NCI-H1105 treated with DMSO at 0.1 percent for 48 hours (cell line): ENCODE data around the gene GGNBP2.
"Not testable (repeated sequence)": the region's sequence is repeated elsewhere in the genome, so short reads cannot be mapped to it uniquely, and the experiment has no call there.

Experiments
- DNase-seq: peaks from one replicate; lab custom pipeline; 2025; lab: John Stamatoyannopoulos, UW

The GGNBP2 gene

DNA sequence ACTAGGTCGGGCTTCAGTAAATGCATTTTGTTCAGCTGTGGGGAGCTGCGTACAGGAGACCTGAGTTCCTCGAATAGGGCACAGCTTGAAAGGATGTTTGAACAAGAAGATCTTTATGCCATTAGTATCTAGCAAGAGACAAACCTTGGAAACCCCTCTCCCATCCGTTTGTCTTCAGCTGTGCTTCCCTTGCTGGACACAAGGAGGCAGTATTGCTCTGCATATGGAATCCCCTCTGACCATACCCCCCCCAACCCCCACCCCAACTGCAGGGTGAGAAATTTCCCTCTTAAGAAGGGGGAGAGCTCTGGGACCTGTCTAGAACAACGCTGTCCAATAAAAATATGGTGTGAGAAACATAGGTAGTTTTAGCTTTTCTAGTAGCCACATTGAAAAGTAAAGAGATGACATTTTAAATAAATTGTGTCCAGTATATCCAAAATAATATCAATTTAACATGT, 58.2 kb downstream of the GGNBP2 start:
- DNase-seq: peak; percentile 65

GRCh38 chr17:36605028-36605427, 60.3 kb downstream of the GGNBP2 start:
- not testable (repeated sequence) for DNase-seq

DNA sequence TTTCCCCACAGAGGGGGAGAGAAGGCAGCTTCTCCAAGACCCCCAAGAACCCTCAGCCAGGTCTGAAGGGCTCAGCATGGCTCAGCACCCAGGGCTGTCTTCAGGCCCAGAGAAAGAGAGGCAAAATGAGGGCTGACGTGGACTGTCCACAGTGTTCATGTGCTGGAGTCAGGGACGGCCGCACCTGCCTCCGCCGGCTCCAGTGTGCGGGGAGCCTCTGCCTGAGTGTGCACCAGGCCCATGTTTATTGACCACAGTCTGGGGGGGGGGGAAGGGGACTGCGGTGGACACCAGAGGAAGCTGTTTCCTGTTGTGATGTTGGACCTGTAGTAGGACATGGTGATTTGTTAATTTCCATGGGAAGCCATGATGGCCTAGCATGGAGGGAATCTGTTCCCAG, 63.6 kb downstream of the GGNBP2 start:
- DNase-seq: no peak

DNA sequence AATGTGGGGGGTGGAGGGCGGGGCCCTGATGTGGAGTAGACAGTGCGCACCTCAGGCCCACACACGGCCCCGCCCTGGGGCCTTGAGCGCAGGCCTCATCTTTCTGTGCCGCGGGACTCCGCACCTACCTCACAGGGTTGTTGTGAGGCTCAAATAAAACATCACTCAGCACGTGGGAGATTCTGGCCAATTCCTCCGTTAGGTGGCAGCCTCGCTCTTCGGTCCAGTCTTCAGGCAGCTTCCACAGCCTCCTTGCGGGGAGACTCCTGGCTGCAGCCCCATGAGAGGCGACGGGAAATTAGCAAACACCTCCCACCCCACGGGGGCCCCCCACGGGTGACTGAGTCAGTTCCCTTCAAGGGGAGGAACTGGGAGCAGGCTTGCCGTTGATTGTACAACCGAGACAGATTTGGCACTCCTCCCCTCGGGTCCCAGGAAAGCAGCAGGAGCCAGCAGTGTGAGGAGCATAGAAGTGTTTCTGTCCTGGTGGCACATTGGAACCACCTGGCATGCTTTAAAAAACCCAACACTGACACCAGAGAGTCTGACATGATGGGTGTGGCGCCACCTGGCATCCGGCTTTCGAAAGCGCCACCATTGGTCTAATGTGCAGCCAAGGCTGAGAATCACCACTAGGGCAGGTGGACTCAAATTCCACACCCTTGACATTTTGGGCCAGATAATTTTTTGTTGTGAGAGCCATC, 64.2 kb downstream of the GGNBP2 start:
- DNase-seq: peak; percentile 4

GRCh38 chr17:36609498-36609862, 64.8 kb downstream of the GGNBP2 start:
- DNase-seq: no peak

DNA sequence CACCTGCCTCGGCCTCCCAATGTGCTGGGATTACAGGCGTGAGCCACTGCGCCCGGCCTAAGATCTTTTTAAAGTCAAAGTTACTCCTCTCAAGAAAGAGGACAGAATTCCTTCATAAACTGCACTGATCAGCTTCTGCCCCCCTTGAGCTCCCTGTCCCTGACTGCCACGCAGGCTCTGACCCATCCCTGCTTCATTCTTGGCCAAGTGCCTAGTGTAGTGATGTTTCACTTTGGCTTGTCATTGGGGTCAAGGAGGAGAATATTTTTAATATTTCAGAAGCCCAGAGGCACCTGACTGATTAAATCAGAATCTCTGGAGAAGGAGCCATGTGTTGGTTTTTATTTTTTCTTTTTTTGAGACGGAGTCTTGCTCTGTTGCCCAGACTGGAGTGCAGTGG, 65.8 kb downstream of the GGNBP2 start:
- DNase-seq: no peak

DNA sequence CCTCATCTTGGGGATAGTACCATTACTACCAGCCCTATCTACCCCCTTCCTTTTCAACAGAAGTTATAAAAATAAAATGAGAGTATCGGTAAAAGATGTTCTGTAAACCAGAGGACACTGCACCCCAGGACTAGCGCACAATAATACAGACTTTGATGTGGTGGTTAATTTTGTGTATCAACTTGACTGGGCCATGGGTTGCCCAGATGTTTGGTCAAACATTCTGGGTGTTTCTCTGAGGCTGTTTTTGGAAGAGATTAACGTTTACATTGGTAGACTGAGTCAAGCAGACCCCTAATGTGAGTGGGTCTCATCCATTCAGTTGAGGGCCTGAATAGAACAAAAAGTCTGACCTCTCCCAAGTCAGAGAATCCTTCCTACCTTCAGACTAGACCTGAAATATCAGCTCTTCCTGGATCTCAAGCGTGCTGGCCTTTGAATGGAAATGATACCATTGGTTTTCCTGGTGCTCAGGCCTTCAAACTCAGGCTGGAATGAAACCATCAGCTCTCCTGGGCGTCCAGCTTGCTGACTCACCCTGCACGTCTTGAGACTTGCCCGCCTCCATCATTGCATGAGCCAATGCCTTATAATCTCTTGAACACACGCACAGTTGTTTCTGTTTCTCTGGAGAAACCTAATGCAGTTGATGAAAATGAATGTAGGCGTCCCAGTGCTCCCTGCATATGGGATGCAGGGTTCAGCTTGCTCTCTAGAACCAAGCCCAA, 66.8 kb downstream of the GGNBP2 start:
- no peak for DNase-seq

DNA sequence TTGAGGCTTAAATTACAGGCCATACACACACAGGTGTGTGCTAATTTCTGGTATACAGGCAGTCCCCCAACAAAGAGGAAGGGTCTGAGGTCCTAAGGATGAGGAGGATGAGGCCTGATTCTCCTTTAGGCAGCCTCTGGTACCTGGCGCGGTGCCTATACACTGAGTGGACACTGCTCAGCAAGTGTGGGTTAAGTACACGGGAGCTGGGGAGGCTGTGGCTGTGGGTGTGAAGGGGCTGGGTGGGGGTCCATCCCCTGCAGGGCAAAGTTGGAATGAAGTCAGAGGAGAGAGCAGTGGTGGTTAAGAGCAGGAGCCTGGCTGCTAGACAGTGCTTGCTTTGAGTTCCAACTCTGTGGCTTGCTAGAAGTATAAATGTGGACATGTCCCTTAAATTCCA, 67.6 kb downstream of the GGNBP2 start:
- no peak for DNase-seq

DNA sequence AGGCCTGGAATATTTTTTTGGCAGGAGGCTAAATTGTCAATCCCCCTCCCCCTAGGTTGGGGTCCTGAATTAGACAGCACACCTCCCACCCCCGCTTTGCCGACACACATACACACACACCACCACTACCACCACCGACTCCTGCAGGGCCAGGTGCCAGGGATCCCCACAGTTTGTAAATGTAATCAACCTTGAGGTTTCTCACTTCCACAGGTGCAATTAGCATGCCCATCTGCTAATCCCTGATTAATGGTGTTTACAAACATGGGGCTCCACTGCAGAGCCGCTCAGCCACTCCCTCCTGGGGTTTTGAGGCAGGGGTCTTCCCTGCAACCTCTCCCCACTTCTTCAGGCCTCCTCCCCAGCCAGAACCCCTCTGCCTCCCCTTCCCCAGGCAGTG, 68.4 kb downstream of the GGNBP2 start:
- DNase-seq: no peak

GRCh38 chr17:36614081-36614480, 69.4 kb downstream of the GGNBP2 start:
- DNase-seq: no peak

DNA sequence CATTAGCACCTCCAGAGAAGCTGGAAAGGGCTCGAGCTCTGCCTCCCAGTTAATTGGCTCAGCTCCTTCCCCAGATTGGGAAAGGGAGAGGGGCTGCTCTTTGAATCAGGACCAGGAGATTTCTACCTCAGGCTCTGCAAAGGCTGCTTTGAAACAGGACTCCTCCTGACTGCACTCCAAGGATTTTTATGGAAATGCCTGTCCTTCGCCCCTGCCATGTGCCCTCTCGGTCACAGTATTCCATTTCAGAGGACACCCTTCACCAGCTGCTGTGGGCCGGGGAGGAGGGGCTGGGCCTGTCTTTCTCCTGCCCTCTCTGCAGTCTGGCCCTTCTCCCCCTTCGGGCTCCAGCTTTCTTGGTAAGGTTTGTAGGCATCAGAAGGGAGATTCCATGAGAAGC, 70.2 kb downstream of the GGNBP2 start:
- no peak for DNase-seq

DNA sequence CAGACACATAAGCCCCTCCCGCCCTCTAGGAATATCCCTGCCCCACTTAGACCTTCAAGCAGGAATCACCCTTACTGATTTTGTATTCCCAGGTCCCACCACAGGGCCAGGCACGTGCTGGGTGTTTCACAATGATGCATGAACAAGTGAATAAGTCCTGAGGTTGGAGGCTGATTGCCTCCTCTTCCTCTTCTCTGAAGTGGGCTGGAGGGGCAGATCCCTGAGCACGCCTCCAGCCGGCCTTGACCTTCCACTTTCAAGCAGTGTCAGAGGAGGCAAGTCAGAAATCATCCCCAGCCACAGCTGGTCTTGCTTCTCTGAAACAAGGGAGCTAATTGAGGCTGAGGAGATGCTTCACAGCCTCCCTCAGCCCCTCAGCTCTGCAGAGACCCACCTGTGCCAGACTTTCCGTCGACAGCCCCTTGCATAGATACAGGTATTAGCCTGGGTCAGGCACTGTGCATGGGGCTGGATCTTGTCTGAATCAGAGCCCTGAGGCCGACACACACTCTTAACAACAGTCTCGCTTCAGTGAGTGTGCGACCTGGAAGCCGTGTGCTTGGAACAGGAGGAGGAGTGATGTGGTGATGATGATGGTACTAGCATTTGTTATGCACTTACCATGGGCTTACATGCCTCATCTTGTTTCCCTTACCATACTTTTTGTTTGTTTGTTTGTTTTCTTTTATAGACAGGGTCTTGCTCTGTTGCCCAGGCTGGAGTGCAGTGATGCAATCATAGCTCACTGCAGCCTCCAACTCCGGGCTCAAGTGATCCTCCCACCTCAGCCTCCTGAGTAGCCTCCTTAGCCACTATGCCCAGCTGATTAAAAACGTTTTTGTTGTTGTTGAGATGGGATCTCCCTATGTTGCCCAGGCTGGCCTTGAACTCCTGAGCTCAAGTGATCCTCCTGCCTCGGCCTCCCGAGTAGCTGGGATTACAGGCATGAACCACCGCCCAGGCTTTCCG, 71.6 kb downstream of the GGNBP2 start:
- DNase-seq: no peak

DNA sequence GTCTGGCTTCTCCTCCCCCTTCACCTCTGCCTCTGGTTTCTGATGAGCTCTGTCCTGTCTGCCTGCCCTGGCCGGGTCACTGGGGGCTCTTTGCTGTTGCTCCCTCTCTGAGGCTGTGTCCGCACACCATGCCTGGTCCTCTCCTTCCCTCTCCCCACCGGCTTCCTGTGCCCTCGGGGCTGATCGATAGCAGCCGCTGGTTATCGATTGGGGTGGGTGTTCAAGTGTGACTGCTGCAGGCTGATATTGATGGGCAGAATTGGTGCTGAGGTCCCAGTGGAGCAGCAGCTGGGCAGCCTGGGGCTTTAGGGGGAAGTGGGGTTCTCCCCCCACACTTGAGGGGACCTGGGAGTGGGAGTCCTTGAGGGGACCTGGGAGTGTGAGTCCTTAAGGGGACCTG, 73.1 kb downstream of the GGNBP2 start:
- DNase-seq: no peak

DNA sequence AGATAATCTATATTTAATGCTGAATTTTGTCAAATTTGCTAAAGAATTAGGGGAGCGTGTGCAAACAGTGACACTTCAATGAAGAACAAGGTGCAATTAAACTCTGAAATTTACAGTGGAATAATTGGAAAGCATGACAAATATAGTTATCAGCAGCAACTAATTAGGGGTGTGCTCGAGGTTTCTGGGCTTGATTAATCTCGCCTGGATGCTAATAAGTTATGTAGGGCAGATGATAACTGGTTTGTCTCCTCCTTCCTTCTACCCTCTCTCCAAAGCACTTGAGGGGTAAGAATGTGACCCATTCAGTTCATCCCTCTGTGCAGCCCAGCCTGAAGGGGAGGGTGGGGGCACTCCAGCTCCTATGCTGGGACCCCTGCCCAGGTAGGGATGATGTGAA, 78.6 kb downstream of the GGNBP2 start:
- no peak for DNase-seq

DNA sequence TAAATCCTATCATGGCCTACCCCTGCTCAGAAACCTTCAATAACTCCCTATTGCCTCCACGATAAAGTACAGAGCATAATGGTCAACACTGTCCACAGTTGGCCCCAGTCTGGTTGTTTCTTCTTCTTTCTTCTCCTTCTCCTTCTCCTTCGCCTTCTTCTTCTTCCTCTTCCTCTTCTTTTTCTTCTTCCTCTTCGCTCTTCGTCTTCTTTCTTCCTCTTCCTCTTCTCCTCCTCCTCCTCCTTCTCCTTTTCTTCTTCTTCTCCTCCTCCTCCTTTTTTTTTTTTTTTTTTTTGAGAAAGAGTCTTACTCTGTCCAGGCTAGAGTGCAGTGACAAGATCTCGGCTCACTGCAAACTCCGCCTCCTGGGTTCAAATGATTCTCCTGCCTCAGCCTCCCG, 80.5 kb downstream of the GGNBP2 start:
- no peak for DNase-seq

DNA sequence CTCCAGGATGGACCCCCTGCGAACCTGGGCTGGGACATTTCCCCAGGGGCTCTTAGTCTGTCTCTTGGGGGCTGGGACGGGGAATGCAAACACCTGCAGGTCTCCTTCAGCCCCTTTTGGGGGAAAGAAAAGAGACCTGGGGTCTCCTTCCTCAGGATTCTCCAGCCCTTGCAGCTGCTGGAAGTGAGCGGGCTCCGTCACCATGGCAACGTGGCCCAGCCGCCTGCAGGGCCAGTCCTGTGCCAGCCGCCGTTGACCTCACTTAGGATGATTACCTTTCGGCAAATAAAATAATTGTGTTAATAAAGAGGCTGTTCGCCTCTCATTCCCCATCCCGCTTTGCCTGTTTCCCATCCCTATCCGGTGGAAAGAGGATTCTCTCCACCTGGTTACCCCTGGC, 82.4 kb downstream of the GGNBP2 start:
- DNase-seq: peak; percentile 77

GRCh38 chr17:36628576-36628975, 83.9 kb downstream of the GGNBP2 start:
- DNase-seq: no peak

GRCh38 chr17:36629252-36629847, 84.6 kb downstream of the GGNBP2 start:
- peak; percentile 49 for DNase-seq

DNA sequence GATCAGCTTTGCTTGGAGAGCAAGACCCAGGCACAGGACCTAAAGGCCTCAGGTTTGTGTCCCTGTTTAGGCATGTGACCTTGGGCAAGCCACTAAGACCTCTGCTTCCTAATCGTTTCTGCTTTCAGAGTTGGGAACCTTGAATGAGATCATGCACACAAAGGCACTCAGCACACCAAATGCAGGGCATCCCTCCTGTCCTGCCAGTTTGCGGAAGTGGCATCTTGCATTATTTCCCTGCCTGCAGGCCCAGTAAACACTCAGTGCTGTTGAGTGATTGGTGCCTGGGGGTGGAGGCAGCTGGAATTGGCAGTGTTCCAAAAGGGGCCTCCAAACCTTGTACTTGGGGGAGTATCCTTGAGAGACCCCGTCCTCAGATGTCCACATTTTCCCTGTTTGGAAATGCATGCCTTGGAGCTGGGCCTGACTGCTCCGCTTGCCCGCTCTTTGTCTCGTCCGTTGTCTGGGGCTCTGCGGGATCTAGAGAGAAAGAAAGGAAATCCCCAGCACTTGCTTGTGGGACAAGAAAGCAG, 85.3 kb downstream of the GGNBP2 start:
- no peak for DNase-seq

GRCh38 chr17:36631022-36631421, 86.3 kb downstream of the GGNBP2 start:
- DNase-seq: no peak

DNA sequence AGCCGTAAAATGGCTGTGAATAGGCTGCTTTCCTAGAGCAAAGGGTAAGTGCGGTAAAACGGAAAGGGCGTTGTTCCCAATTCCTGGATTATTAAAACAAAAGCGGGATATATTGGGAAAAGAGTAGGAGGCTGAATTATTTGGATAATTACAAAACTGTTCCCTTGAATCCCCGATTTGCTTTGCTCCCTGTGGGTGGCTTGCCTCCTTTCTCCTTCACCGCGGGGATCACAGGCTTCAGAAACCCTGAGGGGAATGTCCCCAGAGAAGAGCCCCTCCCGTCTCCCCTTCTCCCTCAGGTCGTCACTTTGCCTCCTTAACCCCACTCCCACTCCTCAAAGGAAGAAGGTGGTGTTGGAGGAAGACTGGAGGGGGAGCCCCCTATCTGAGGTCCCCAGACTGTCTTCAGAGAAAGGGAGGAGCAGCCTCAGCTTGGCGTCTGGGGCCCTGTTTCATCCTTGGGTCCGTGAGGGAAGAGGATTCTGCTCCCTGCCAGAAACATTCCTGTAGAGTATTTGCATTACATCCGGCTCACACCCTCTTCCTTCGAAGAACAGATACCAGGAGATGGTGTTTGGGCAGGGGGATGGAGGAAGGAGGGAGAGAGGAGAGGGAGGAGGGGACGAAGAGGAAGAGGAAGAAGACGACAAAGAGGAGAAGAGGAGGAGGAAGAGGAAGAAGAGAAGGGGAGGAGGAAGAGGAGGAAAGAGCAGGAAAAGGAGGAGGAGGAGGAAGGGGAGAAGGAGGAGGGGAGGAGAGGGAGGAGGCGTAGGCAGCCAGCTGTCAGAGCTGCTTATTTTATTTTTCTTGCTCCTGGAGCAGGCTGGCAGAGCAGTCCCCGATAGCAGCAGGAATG, 88.4 kb downstream of the GGNBP2 start:
- no peak for DNase-seq
